GM18519 (cell line): ENCODE results near the gene ACBD6.
"Not testable (repeated sequence)": the region's sequence is repeated elsewhere in the genome, so short reads cannot be mapped to it uniquely, and the experiment has no call there.

Experiments
- ATAC-seq: cut with Tn5 transposase; IDR thresholded peaks from one replicate; pipeline ENCODE4 v1.9.1; 2021; ENCODE audit warnings: mild to moderate bottlenecking, moderate library complexity; ENCODE audit not compliant: unreplicated experiment, low FRiP score

The ACBD6 gene

DNA sequence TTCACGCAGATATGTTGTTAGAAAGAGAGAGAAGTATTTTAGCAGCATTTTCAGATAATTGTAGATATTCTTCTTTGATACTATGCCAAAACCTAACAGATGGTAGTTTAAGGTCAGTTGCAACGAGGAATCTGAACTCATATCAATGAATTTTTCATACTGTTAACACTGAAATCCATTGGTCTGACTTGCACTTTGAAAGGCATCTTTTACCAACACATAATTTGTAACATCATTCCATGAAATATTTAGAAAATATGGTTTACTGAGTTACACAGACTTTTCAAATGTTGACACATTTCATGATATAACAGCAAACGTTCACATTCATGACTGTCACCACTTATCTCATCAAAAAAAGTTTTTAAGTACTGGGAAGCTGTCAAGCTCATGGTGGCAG is 4.6 kb downstream of the ACBD6 start:
- ATAC-seq: no peak

DNA sequence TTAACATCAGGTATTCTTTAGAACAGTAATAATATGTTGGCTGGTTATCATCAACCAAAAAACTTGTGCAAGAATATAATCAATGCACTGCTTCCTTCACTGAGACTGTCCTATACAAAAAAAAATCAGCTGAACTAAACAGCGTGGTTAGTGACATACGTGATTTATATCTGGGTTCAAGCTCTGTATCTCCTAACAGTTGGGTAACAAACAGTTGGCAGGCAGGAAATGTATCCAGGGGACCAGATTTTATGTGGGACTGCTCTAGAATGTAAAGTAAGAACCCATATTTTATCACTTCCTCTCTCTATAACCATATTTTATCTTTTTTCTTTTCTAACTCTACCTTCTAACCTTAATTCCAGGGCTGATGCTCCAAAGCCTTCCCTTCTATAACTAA is 8.0 kb downstream of the ACBD6 start:
- no peak for ATAC-seq

DNA sequence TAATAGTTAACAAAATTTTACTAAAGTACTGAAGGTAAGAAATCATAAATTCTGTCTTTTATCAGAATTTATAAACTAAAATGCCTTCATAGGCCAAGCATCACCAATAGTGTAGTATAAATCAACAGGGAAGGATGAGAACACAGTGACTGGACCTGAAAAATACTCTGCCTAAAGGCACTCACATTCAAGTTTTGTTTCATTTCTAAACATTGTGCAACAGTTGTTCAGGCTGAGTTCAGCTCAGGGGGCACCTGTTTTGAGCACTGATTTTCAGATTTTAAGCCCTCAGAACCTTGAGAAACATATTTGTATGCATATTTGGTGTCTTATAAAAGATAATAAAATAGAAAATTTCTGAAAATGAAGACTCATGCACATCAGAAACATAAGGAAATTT is 12.4 kb downstream of the ACBD6 start:
- no peak for ATAC-seq

DNA sequence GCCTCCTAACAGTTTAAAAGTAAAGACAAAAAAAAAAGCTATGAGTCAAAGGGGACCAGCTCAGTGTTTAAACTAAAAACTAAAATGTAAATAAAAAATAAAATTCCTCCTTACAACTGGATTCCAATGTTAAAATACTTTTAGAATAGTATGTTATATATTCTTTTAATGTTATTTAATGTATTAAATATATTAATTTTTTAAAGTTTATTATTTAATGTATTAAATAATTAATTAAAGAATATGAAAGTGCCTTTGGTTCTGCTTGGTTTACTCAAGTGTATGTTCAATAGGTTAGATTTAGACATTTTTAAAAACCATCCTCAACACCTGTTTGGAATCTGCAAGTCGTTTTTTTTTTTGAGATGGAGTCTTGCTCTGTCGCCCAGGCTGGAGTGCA is 13.1 kb downstream of the ACBD6 start:
- ATAC-seq: no peak

DNA sequence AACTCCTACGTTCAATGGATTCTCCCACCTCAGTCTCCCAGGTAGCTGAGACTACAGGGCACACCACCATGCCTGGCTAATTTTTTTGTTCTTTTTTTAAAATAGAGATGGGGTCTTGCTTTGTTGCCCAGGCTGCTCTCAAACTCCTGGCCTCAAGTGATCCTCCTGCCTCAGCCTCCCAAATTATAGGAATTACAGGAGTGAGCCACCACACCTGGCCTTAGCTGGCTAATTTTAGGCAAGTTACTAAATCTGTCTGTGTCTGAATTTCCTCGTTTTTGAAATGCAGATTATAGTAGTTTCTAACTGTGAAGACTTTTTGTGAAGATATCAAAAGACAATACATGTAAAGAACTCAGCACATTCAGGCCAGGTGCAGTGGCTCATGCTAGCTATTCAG is 13.7 kb downstream of the ACBD6 start:
- no peak for ATAC-seq

DNA sequence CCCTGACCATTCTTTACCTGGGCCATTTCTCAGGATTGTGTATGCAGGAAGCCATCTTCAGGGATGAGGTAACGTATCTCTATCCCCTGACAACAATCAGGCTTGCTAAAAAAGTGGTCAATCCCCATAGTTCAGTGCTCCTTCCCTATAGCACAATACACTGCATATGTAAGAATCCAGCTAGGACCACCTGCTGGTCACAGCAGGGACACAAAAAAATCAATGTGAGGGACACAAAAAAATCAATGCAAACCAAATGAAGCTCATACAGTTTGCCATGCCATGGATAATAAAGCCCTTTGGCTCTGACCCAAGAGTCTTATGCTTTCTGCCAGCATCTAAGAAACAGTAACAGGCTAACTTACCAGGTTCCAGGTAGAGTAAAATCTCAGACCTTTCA is 16.3 kb downstream of the ACBD6 start:
- no peak for ATAC-seq

DNA sequence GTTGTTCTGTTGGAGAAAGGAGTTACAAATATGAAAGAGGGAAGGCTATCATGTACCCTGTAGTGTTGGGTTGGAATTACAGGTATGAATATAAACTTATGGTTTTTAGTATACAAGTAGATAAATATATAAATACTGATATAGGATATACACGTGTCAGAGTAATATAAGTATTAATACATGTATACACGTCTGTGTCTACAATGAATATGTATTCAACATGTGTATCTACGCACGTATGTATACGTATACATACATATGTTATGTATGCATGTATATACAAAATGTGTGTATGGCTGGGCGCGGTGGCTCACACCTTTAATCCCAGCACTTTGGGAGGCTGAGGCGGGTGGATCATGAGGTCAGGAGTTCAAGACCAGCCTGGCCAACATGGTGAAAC is 17.9 kb downstream of the ACBD6 start:
- ATAC-seq: no peak

DNA sequence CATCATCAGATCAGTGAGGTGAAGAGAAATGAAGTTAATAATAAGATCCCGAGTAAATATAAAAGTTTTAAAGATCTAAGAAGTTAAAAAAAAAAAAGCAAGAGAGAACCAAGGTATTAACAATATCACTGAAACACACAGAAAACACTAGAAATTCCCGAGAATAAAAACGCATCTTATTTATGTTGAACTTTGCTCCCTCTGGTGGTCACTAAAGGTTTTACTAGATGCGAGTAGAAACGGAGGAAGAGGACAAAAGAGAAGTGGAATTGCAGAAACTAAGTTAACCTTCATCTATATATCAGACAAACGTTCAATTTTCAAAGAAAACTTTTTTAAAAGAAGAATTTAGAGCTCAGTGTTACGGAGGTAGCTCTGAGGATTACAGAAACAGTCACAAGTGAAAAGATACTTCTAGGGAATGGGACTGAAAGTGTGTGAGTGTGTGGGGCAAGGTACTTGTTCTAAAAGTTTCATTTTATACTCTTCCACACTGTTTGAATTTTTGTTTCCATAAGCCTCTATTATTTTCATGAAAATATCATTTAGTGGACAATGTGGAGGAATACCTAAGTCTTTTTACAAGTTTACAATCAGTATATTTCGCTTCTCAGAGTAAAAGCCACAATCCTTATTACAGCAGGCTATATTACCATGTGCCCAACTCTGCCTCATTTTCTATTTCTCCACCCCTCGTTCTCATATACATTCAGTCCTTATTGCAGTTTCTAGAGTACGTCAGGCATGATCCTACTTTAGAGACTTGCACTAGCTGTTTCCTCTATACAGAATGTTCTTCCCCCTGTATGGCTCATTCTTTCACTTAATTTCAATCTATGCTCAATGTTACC is 19.7 kb downstream of the ACBD6 start:
- ATAC-seq: no peak

DNA sequence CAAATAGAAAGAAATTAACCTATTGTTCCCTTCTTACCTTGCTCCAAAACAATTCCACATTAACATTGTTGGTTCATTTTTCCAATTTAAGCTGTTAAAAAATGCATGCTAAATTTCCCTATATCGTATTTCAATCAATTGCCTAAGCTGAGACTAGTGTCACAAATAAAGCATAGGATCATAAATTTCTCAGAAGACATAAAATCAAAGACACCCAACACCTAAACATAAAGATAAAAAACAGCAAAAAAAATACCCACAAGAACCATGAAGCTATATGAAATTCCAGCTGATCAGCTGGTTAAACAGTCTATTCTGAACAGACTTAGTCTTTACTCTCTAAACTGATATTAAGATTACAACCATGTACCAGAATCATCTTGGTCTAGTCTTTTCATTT is 32.3 kb downstream of the ACBD6 start:
- no peak for ATAC-seq

DNA sequence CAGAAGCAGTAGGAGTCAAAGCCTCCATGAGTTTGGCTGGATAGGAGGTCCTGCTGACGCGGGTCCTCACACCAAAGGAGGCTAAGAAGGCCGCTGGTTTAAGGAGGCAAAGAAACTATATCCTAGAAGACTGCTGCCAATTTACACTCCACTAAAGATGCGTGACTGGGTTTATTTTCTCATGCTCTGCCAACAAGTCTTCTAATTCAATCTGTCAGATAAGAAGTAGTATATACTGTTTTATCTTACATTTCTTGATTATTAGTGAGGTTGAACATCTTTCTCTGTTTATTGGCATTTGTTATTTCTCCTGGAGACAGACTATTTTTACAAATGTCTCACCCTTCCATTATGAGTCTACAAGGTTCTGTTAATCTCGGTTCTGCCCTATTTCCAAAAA is 34.1 kb downstream of the ACBD6 start:
- ATAC-seq: no peak

DNA sequence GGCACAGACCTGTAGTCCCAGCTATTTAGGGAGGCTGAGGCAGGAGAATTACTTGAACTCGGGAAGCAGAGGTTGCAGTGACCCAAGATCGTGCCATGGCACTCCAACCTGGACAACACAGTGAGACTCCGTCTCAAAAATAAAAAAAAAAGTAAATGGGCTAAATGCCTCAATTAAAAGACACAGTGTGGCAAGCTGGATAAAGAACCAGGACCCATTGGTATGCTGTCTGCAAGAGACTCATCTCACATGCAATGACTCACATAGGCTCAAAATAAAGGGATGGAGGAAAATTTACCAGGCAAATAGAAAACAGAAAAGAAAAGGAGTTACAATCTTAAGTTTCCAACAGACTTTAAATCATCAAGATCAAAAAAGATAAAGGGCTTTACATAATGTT is 40.3 kb downstream of the ACBD6 start:
- ATAC-seq: no peak

DNA sequence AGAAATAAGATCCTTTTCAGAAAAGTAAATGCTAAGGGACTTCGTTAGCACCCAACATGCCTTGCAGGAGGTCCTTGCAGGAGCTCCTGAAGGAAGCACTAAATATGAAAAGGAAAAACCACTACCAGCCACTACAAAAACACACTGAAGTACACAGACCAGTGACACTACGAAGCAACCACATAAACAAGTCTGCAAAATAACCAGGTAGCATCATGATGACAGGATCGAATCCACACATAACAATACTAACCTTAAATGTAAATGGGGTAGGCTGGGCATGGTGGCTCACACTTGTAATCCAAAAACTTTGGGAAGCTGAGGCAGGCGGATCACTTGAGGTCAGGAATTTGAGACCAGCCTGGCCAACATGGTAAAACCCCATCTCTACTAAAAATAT is 40.7 kb downstream of the ACBD6 start:
- ATAC-seq: not testable (repeated sequence)

DNA sequence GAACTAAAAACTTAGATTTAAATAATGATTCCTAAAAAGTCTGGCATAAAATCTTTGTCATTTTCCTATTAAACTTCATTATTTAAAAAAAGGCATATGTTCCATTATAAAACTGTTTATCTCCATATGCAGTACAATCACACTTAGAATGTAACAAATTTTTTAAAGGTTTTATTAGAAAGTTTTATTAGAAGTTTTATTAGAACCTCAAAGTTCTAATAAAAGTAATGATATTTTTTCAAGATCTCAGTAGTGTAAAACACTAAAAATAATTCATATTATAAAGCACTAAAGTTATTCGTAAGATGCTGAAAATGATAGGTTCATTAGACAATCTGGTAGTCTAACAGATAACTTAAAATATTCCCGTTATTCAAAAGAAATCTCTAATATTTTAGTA is 43.6 kb downstream of the ACBD6 start:
- no peak for ATAC-seq

DNA sequence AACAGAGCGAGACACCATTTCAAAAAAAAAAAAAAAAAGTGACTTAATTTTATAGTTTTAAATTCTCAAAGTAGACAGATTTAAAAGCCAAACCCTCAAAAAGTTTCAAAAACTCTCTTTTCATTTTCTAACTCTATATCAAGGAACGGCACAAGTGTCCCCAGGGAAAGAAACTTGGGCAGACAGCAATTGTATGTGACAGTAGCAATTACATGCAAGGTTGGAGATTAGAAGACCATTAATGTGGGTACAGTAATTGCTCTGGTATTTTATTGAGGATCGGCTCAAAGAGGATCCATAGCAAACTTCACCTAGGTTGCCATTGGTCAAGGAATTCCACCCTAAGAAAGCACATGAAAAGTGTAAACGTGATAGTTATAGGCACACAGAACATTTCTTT is 46.2 kb downstream of the ACBD6 start:
- no peak for ATAC-seq

DNA sequence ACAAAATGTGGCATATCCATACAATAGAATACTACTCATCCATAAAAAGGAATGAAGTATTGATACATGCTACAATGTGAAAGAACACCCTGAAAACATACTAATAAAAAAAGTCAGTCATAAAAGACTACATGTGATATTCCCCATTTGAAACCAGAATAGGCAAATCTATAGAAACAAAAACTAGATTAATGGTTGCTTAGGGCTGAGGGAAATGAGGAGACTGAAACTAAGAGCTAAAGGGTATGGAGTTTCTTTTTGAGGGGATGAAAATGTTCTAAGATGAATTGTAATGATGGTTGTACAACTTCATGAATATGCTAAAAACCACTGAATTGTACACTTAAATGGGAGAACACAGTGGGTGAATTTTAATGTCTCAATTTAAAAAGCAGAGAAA is 50.9 kb downstream of the ACBD6 start:
- no peak for ATAC-seq

DNA sequence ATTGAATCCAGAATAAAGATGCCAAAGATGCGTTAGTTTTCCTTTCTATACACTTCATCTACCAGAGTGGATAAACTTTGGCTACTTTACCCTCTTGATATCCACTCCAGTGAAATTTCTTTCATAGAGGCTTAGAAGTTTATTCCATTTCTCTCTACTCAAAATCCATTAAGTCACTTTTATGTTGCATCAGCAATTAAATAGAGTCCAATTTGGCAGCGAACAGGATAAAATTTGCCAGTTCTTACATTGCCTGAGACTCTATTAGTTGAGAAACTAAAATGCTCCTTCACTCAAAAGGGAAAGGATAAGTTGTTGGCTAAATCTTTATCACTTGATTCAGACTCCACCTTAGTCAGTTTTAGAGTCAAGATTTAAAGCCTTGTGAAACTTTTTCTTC is 57.9 kb downstream of the ACBD6 start:
- no peak for ATAC-seq

DNA sequence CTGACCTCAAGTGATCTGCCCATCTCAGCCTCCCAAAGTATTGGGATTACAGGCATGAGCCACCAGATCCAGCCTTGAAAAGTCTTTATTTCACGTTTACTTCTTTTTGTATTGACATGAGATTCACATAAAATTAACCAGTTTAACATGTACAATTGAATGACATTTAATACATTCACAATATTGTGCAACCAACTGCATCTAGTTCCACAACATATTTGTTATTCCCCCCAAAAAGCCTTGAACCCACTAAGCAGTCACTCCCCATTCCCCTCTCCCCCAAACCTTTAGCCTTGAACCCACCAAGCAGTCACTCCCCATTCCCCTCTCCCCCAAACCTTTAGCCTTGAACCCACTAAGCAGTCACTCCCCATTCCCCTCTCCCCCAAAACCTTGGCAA is 62.0 kb downstream of the ACBD6 start:
- no peak for ATAC-seq

DNA sequence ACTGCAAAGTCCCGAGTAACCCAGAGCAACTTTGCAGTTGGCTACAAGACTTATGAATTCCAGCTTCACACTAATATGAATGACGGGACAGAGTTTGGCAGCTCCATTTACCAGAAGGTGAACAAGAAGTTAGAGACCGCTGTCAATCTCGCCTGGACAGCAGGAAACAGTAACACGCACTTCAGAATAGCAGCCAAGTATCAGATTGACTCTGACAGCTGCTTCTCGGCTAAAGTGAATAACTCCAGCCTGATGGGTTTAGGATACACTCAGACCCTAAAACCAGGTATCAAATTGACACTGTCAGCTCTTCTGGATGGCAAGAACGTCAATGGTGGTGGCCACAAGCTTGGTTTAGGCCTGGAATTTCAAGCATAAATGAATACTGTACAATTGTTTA is 66.8 kb downstream of the ACBD6 start:
- ATAC-seq: no peak

DNA sequence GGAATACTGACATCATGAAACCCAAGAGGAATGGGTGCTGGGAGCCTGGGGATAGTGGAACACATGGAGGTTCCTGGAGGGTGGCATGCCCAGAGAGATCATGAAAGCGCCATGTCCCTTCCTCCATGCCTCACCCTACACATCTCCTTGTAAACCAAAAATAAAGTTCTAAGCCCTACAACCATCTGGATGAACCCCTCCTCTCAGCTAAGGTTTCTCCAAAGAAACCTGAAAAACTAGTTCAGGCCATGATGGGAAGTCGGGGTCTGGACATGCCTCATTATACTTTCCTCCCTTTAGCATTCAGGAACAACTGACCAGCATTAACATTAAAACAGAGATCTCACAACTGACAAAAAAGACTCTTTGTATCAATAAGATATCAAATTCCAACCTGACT is 68.5 kb downstream of the ACBD6 start:
- ATAC-seq: no peak

DNA sequence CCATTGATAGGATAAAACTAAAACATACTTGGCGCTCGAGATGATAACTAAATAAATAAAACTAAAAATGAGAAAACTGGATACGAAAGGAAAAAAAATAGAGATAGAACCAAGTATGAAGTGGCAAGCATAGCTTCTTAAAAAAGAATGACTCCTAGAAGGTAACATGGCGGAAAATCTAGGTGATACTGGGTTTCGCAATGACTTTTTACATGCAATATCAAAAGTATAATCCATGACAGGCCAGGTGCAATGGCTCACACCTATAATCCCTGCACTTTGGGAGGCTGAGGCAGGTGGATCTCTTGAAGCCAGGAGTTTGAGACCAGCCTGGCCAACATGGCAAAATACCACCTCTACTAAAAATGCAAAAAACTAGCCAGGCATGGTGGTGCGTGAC is 70.7 kb downstream of the ACBD6 start:
- no peak for ATAC-seq

DNA sequence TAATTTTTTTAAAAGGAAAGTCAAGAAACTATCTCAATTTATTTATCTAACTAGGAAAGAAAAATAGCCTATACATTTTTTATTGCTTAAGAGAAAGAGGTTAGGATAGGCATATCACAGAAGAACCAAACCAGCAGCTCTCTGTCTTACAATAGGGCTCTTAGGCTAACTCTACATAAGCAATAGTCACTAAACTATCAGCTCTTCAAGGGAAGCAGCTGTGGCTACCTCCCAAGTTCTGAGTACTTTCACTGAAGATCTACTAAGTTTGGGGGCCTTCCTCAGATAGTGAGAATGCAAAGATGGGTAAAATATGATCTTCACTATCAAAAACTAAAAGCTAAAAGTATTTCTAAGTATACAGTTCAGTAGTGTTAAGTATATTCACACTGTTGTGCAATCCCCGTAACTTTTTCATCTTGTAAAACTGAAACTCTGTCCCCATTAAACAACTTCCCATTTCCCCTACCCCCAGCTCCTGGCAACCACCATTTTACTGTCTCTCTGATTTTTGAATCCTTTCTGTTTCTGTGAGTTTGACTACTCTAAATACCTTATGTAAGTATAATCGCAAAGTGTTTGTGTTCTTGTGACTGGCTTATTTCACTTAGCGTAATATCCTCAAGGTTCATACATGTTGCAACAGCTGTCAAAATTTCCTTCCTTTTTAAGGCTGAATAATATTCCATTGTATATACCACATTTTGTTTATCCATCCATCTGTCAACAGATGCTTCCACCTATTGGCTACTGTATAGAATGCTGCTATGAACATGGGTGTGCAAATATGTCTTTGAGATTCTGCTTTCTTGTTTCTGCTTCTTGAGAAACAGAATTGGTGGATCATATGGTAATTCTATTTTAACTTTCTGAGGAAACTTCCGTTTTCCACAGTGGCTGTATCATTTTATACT is 73.3 kb downstream of the ACBD6 start:
- no peak for ATAC-seq

DNA sequence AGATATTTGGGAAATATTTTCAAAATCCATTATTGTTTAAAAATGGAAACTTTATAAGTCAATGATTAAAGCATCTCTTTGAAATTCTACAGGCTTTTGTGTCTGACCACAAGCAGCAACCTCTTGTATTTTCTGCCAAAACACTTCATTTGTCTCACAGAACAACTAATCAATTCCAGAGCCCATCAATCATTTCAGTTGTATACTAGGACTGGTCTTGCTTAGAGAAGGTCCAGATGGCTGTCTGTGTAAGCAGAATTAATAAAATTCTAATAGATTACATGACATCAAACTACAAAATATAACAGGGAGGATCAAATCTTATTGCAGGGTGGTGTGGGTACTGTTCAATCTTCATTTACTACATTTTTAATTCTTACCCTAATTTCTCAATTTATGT is 76.4 kb downstream of the ACBD6 start:
- ATAC-seq: no peak
